Tibial nerve (tissue), 3 donors: Measurements from ENCODE around the gene LMBRD2.

Experiments
- CTCF ChIP-seq, 5 experiments: fragments of 200-600 bp in 3 of 5; fragments of 450-650 bp in 2 of 5; sonication (generic) in 3 of 5; IDR thresholded peaks; one replicate each; pipeline ENCODE4 v1.5.1; 2016 to 2019; ENCODE audit warnings: antibody characterized with exemption in 5 of 5, mild to moderate bottlenecking in 3 of 5, moderate library complexity in 2 of 5
- POLR2A ChIP-seq, 2 donors: fragments of 450-650 bp; IDR thresholded peaks; one replicate each; pipeline ENCODE4 v1.6.1; 2017; ENCODE audit warnings: antibody characterized with exemption in 2 of 2, mild to moderate bottlenecking in 2 of 2, moderate library complexity in 2 of 2

DNA sequence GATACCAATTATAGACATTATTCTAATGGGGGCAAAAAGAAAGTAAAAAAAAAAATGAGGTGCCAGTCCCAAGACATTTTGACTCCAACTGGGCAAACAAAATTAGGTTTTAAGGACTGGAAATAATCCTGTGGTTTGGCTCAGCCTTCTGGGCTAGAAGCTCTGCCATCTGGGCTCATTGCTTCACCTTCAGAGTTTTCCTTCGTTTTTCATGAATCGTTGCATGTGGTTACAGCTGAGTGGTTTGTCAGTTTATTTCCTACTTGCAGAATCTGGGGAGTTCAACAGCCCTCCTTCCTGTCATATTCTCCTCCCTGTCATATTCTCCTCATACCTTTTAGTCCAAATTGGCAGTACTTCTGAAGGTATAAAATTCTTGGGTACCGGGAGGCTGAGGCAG lies 97.0 kb downstream of the LMBRD2 start:
- TF ChIP-seq CTCF (IDR thresholded peaks at IDR 0.05), result no peak
- no peak for TF ChIP-seq POLR2A (IDR thresholded peaks at IDR 0.05)
